ENCODE measurements around the gene DBP.

- TF ChIP-seq CTCF (IDR thresholded peaks at IDR 0.05): no peak
- no peak for TF ChIP-seq ZFX (IDR thresholded peaks at IDR 0.05; ENCODE audit: borderline replicate concordance)
Observed at GRCh38 chr19:48671446-48671995, 34.3 kb upstream of the DBP start.
